Stomach (tissue), 9 donors: ENCODE data around the gene IFNL1. TPM values are rescaled to one million over a fixed set of nuclear protein-coding genes. Genes with fewer than 3 reads are reported as not detected.
A peak's percentile ranks its signal among the peaks of the same experiment; 100 is the strongest.

Experiments used
- DNase-seq, 2 donors: peaks; one replicate each; pipeline versions ENCODE4 v3.0.0 to v3.0.0-alpha.2; 2013 to 2019
- H3K27ac ChIP-seq, 5 donors: fragments of 200-600 bp in 4 of 5; sonication (generic) in 4 of 5; one replicate each; pipeline ENCODE4 v1.5.1; 2013 to 2019; ENCODE audit warnings: mild to moderate bottlenecking in 1 of 5, moderate library complexity in 1 of 5
- H3K27me3 ChIP-seq, 3 donors: fragments of 200-600 bp; sonication (generic); one replicate each; pipeline ENCODE4 v1.5.1; 2017 to 2019; ENCODE audit warnings: mixed run types in 1 of 3
- H3K36me3 ChIP-seq, 4 donors: fragments of 200-600 bp; sonication (generic); 1 replicate in 3 of 4; 2 replicates in 1 of 4; pipeline ENCODE4 v1.5.1; 2016 to 2019
- H3K4me1 ChIP-seq, 4 donors: fragments of 200-600 bp; sonication (generic); one replicate each; pipeline ENCODE4 v1.5.1; 2016 to 2019
- H3K4me3 ChIP-seq, 4 donors: fragments of 200-600 bp; sonication (generic) in 3 of 4; one replicate each; pipeline ENCODE4 v1.5.1; 2016 to 2019; ENCODE audit warnings: mild to moderate bottlenecking in 1 of 4
- H3K9me3 ChIP-seq, 4 donors: fragments of 200-600 bp; sonication (generic); one replicate each; pipeline ENCODE4 v1.5.1; 2016 to 2019
- EP300 ChIP-seq: sonication (generic); formaldehyde crosslinking; IDR thresholded peaks from one replicate; pipeline ENCODE4 v1.6.1; 2017; ENCODE audit warnings: antibody characterized with exemption
- POLR2A ChIP-seq, 4 donors: fragments of 450-650 bp; IDR thresholded peaks; one replicate each; pipeline ENCODE4 v1.6.1; 2016; ENCODE audit warnings: antibody characterized with exemption in 4 of 4, control low read depth in 2 of 4, mild to moderate bottlenecking in 1 of 4, moderate library complexity in 1 of 4
- POLR2AphosphoS5 ChIP-seq, 3 donors: sonication (generic); formaldehyde crosslinking; IDR thresholded peaks; one replicate each; pipeline ENCODE4 v1.6.1; 2016; ENCODE audit warnings: antibody characterized with exemption in 3 of 3
- WGBS, 5 donors: extraction: QIAGEN DNeasy Blood & Tissue Kit in 3 of 5; methylation state at CpG; one replicate each; pipeline versions ENCODE4 v1.1.5 to v1.1.7; 2013 to 2018; 5-methylcytosine and 5-hydroxymethylcytosine counted together
- intact Hi-C: fragments of 100-400 bp; cut with DNase I; formaldehyde crosslinking; loops from one replicate; pipeline ENCODE4 v1.15.1; 2023; ENCODE audit warnings: low total_unique reads
- polyA plus RNA-seq, 3 donors: library from polyadenylated mRNA; stranded (reverse); fragments of 200-250 nt; gene quantifications; one replicate each; pipeline ENCODE4 v1.2.3, GENCODE V29; 2013
- total RNA-seq, 5 donors: library from RNA; depleted of rRNA; stranded (reverse); fragments of >200 nt; gene quantifications; one replicate each; pipeline versions ENCODE4 v1.1.0 to v1.2.3, GENCODE V29; 2014 to 2016
- TF ChIP-seq, protein P1 (sequence below), 7 experiments: fragments of 450-650 bp in 4 of 7; fragments of 200-600 bp in 3 of 7; sonication (generic) in 3 of 7; IDR thresholded peaks; one replicate each; pipeline ENCODE4 v1.5.1; 2016 to 2019; ENCODE audit warnings: antibody characterized with exemption in 7 of 7, control low read depth in 2 of 7, mild to moderate bottlenecking in 1 of 7
- donor health status: healthy with polysubstance abuse.
- donor health status: Bipolar disorder and iron deficiency.
- donor health status: healthy.

Gene IFNL1
- total and polyA plus RNA-seq, 8 donors = not detected

DNA sequence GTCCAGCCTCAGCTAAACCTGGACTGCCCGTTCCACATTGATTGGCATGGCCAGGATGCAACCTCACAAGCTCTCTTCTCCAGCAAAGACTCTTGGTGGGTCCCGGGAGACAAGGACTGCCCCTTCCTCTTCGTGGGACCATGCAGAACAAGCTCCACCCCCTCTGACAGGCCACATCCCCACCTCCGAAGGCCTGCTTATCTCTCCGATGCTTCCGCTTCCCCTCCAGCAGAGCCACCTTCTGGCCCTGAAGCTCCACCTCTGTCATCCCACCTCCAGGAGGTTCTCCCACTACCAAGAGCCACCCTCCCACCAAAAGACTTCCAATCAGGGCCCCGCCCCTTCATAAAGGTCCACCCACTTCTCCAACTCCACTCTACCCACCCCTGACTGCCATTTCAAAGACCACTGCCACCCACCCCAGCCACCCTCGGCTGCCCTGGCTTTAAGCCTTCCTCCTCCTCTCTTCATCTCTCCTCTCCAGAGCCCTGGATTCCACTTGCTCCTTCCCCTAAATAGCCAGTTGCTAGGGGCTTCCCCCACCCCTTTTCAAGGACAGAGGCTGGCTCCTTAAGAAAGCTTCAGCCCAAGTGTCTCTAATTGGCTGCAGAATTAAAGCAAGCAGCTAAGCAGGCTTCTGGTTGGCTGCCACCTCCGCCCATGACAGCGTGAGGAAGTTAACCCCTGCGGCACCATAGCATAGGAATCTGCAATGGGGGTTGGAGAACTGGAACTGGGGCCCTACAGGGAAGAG lies 14.5 kb downstream of the IFNL1 start:
- intact Hi-C loops = no loop called here
- Histone ChIP-seq H3K9me3 (no peaks in the 10 kb centered on the region), H3K36me3 (peaks cover 0 to 27% (median 24%) of the 10 kb centered on the region in 4 donors), H3K4me3 (no peak overlapping the region), H3K4me1 (peaks cover 12 to 19% (median 18%) of the 10 kb centered on the region in 4 donors), H3K27me3 (peaks cover 13 to 34% (median 22%) of the 10 kb centered on the region in 3 donors), H3K27ac (no peak overlapping the region)
- WGBS, 5 donors = 65 to 75% (median 69%) methylated on average over 11 of the region's 11 CpGs
- TF ChIP-seq EP300 (no peak), POLR2A (IDR thresholded peaks at IDR 0.05) (no peak), POLR2AphosphoS5 (IDR thresholded peaks at IDR 0.05) (no peak)
- TF ChIP-seq, protein P1, sequence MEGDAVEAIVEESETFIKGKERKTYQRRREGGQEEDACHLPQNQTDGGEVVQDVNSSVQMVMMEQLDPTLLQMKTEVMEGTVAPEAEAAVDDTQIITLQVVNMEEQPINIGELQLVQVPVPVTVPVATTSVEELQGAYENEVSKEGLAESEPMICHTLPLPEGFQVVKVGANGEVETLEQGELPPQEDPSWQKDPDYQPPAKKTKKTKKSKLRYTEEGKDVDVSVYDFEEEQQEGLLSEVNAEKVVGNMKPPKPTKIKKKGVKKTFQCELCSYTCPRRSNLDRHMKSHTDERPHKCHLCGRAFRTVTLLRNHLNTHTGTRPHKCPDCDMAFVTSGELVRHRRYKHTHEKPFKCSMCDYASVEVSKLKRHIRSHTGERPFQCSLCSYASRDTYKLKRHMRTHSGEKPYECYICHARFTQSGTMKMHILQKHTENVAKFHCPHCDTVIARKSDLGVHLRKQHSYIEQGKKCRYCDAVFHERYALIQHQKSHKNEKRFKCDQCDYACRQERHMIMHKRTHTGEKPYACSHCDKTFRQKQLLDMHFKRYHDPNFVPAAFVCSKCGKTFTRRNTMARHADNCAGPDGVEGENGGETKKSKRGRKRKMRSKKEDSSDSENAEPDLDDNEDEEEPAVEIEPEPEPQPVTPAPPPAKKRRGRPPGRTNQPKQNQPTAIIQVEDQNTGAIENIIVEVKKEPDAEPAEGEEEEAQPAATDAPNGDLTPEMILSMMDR (IDR thresholded peaks at IDR 0.05) = no peak
- peak in 1 of 2 donors; percentile 46 for DNase-seq

DNA sequence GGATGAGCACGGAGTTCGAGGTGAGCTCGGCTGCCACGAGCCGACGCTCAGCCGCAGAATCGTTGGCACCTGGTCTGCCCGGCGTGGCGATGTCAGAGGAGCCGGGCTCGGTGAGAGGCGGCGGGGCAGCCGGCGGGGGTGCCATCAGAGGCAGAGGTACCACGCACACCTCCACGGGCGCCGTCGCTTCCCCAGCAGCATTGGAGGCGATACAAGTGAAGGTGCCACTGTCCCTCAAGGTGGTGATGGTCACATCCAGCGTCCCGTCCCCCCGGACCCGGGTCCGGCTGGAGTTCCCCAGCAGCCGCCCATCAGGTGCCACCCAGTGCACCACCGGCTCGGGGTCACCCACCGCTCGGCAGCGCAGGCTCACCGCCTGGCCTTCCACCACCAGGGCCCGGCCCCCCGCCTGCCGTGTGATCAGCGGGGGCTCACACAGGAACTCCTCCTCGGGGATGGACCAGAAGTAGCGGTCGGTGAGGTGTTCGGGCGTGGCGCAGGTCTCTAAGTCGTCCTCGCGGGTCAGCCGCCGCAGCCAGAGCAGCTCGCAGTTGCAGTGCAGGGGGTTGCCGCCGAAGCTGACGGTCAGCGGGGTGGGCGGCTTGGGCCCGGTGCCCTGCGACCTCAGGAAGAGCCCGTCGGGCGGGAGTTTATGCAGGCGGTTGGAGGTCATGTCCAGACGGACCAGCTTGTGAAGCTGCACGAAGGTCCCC lies 18.0 kb downstream of the IFNL1 start:
- no peak overlapping the region for H3K27ac ChIP-seq
- 94 to 97% (median 96%) methylated on average over 43 to 64 of the region's 64 CpGs for WGBS, 5 donors
- DNase-seq = no peak
- no peaks in the 10 kb centered on the region for H3K9me3 ChIP-seq
- peaks cover 0 to 4% (median 0%) of the 10 kb centered on the region in 4 donors for H3K4me1 ChIP-seq
- H3K27me3 ChIP-seq = peaks cover 0 to under 1% (median 0%) of the 10 kb centered on the region in 3 donors
- TF ChIP-seq, protein P1 (IDR thresholded peaks at IDR 0.05) = no peak
- TF ChIP-seq POLR2A (IDR thresholded peaks at IDR 0.05) = no peak
- no peak for TF ChIP-seq EP300
- no peak for TF ChIP-seq POLR2AphosphoS5 (IDR thresholded peaks at IDR 0.05)
- peaks cover 0 to 28% (median 26%) of the 10 kb centered on the region in 4 donors for H3K36me3 ChIP-seq
- no peak overlapping the region for H3K4me3 ChIP-seq
- intact Hi-C loops = no loop called here

DNA sequence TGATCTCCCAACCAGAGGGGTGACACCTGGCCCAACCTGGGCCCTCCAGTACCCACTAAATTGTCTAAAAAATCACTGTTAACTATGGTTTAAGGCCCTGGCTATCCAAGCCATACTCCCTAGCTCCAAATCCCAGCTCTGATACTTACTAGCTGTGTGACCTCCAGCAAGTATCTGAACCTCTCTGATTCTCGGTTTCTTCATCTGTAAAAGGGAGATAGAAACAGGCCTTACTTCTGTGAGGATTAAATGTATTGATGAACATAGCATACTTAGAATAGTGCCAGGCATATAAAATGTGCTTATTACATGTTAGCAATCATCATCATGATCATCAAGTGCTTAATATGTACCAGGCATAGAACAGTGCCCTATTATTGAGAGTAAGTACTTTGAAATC lies 19.7 kb downstream of the IFNL1 start:
- intact Hi-C loops = no loop called here
- H3K4me3 ChIP-seq = no peak overlapping the region
- H3K27me3 ChIP-seq = peaks cover 0 to 4% (median 0%) of the 10 kb centered on the region in 3 donors
- 97 to 100% (median 100%) methylated on average over 1 of the region's 1 CpG for WGBS, 5 donors
- TF ChIP-seq, protein P1 (IDR thresholded peaks at IDR 0.05) = no peak
- TF ChIP-seq POLR2AphosphoS5 (IDR thresholded peaks at IDR 0.05) = no peak
- no peak for TF ChIP-seq POLR2A (IDR thresholded peaks at IDR 0.05)
- no peak for TF ChIP-seq EP300
- no peak overlapping the region for H3K27ac ChIP-seq
- no peak for DNase-seq
- no peaks in the 10 kb centered on the region for H3K9me3 ChIP-seq
- peaks cover 7 to 16% (median 12%) of the 10 kb centered on the region in 4 donors for H3K4me1 ChIP-seq
- H3K36me3 ChIP-seq = peaks cover 0 to 28% (median 26%) of the 10 kb centered on the region in 4 donors

DNA sequence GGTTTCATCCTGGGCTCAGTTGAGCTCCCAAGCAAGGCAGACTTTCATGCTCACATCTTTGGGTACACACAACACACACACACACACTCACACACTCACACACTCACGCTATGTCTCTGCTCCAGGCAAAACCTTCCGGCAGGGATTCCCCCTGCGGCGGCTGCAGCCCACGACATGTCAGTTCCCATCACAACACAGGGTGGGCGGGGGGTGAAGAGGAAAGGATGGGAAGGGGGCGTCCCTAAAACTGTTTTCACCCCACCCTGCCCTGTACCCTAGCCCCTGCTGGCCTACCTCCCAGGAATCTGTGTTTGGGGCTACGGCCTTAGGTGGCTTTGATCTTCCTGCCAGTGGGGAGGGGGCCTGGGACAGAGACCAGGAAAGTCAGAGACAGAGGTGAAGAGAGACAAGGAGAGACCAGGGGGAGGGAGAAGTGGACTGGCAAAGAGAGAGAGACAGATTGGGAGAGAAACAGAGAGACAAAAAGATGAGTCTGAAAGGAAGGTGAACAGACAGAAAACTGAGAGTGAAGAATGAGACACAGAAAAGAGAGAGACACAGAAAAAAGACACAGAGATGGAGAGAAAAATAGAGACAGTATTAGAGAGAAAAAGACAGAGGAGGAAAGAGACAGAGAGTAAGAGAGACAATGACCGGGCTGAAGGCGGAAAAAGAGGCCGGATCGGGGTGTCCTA lies 20.6 kb downstream of the IFNL1 start:
- no peak for DNase-seq
- no peaks in the 10 kb centered on the region for H3K9me3 ChIP-seq
- TF ChIP-seq EP300 = no peak
- TF ChIP-seq, protein P1 (IDR thresholded peaks at IDR 0.05) = no peak
- no peak for TF ChIP-seq POLR2A (IDR thresholded peaks at IDR 0.05)
- no peak for TF ChIP-seq POLR2AphosphoS5 (IDR thresholded peaks at IDR 0.05)
- WGBS, 5 donors = 89 to 92% (median 90%) methylated on average over 8 to 12 of the region's 12 CpGs
- H3K4me3 ChIP-seq = no peak overlapping the region
- H3K4me1 ChIP-seq = peaks cover 7 to 16% (median 15%) of the 10 kb centered on the region in 4 donors
- H3K27ac ChIP-seq = no peak overlapping the region
- peaks cover 0 to 28% (median 26%) of the 10 kb centered on the region in 4 donors for H3K36me3 ChIP-seq
- peaks cover 0 to 4% (median 0%) of the 10 kb centered on the region in 3 donors for H3K27me3 ChIP-seq
- intact Hi-C loops = no loop called here
